H9 (cell line): ENCODE data around the gene C5orf58. TPM values are rescaled to one million over a fixed set of nuclear protein-coding genes. Genes with fewer than 3 reads are reported as not detected.

Experiments used
- DNase-seq: peaks from one replicate; pipeline ENCODE4 v3.0.0-alpha.2; 2017
- H2AFZ ChIP-seq: one replicate; pipeline ENCODE4 v1.6.1; 2013; ENCODE audit warnings: mild to moderate bottlenecking, low read length, control low read depth, moderate library complexity
- H2AK5ac ChIP-seq: 2 replicates; pipeline ENCODE4 v1.6.1; 2013; ENCODE audit warnings: low read length, control low read depth, mixed read lengths; ENCODE audit not compliant: insufficient read length
- H2BK120ac ChIP-seq: one replicate; pipeline ENCODE4 v1.6.1; 2013; ENCODE audit warnings: low read depth, mild to moderate bottlenecking, low read length, control low read depth, inconsistent platforms; ENCODE audit not compliant: poor library complexity, severe bottlenecking
- H2BK12ac ChIP-seq: 2 replicates; pipeline ENCODE4 v1.6.1; 2013; ENCODE audit warnings: low read length, control low read depth, mixed read lengths, low read depth; ENCODE audit not compliant: insufficient read length
- H2BK15ac ChIP-seq: 2 replicates; pipeline ENCODE4 v1.6.1; 2013; ENCODE audit warnings: low read depth, low read length, control low read depth
- H2BK20ac ChIP-seq: one replicate; pipeline ENCODE4 v1.6.1; 2013; ENCODE audit warnings: low read depth, mild to moderate bottlenecking, low read length, control low read depth, inconsistent platforms; ENCODE audit not compliant: poor library complexity, severe bottlenecking
- H2BK5ac ChIP-seq: 2 replicates; pipeline ENCODE4 v1.6.1; 2013; ENCODE audit warnings: low read length, control low read depth, mixed read lengths; ENCODE audit not compliant: insufficient read length
- H3K14ac ChIP-seq: 2 replicates; pipeline ENCODE4 v1.6.1; 2013; ENCODE audit warnings: low read length, control low read depth; ENCODE audit not compliant: insufficient read depth
- H3K18ac ChIP-seq: 2 replicates; pipeline ENCODE4 v1.6.1; 2013; ENCODE audit warnings: low read depth, mild to moderate bottlenecking, mixed read lengths, low read length, control low read depth; ENCODE audit not compliant: insufficient read length
- H3K23ac ChIP-seq: 2 replicates; pipeline ENCODE4 v1.6.1; 2013; ENCODE audit warnings: low read length, control low read depth, mixed read lengths, low read depth; ENCODE audit not compliant: insufficient read length
- H3K23me2 ChIP-seq: 2 replicates; pipeline ENCODE4 v1.6.1; 2013; ENCODE audit warnings: low read depth, mild to moderate bottlenecking, mixed read lengths, low read length, control low read depth; ENCODE audit not compliant: insufficient read length, poor library complexity, severe bottlenecking
- H3K27ac ChIP-seq: 2 replicates; pipeline ENCODE4 v1.5.1; 2013; ENCODE audit warnings: low read length, control low read depth, mixed read lengths, low read depth; ENCODE audit not compliant: insufficient read length
- H3K27me3 ChIP-seq: 2 replicates; pipeline ENCODE4 v1.6.1; 2013; ENCODE audit warnings: low read length, control low read depth, inconsistent platforms; ENCODE audit not compliant: insufficient read depth
- H3K4ac ChIP-seq: 2 replicates; pipeline ENCODE4 v1.6.1; 2013; ENCODE audit warnings: low read depth, mild to moderate bottlenecking, control low read depth, inconsistent platforms, low read length, moderate library complexity
- H3K4me1 ChIP-seq: 2 replicates; pipeline ENCODE4 v1.6.1; 2013; ENCODE audit warnings: low read length, control low read depth, inconsistent platforms; ENCODE audit not compliant: insufficient read depth
- H3K4me2 ChIP-seq: 2 replicates; pipeline ENCODE4 v1.6.1; 2013; ENCODE audit warnings: low read length, control low read depth, mixed read lengths; ENCODE audit not compliant: insufficient read length, insufficient read depth
- H3K56ac ChIP-seq: 2 replicates; pipeline ENCODE4 v1.6.1; 2013; ENCODE audit warnings: low read depth, mild to moderate bottlenecking, mixed read lengths, low read length, control low read depth; ENCODE audit not compliant: insufficient read length
- H3K79me1 ChIP-seq: 2 replicates; pipeline ENCODE4 v1.6.1; 2013; ENCODE audit warnings: low read depth, mild to moderate bottlenecking, moderate library complexity, low read length, control low read depth, inconsistent platforms; ENCODE audit not compliant: insufficient read depth, poor library complexity, severe bottlenecking
- H3K79me2 ChIP-seq: 2 replicates; pipeline ENCODE4 v1.6.1; 2013; ENCODE audit warnings: low read length, control low read depth, inconsistent platforms; ENCODE audit not compliant: insufficient read depth
- H3K9ac ChIP-seq: 2 replicates; pipeline ENCODE4 v1.6.1; 2013; ENCODE audit warnings: low read length, control low read depth, mixed read lengths; ENCODE audit not compliant: insufficient read length; ENCODE audit errors: extremely low read depth
- H3K9me3 ChIP-seq: one replicate; pipeline ENCODE4 v1.6.1; 2013; ENCODE audit warnings: low read depth, low read length, inconsistent platforms; ENCODE audit not compliant: control insufficient read depth
- H3T11ph ChIP-seq: one replicate; pipeline ENCODE4 v1.6.1; 2013; ENCODE audit warnings: mild to moderate bottlenecking, low read length, control low read depth, inconsistent platforms
- H4K20me1 ChIP-seq: one replicate; pipeline ENCODE4 v1.6.1; 2013; ENCODE audit not compliant: control insufficient read depth, insufficient read length, insufficient read depth
- H4K5ac ChIP-seq: 2 replicates; pipeline ENCODE4 v1.6.1; 2013; ENCODE audit warnings: low read depth, mild to moderate bottlenecking, mixed read lengths, low read length, control low read depth; ENCODE audit not compliant: insufficient read length
- H4K8ac ChIP-seq: replicated peaks from 2 replicates; pipeline ENCODE4 v1.6.1; 2013; ENCODE audit warnings: low read length, control low read depth, mixed read lengths, low read depth; ENCODE audit not compliant: insufficient read length
- H4K91ac ChIP-seq: 2 replicates; pipeline ENCODE4 v1.6.1; 2013; ENCODE audit warnings: low read depth, mild to moderate bottlenecking, moderate library complexity, mixed read lengths, low read length, control low read depth; ENCODE audit not compliant: insufficient read length
- H3K27ac Mint-ChIP-seq, 3 experiments: 2 replicates in 2 of 3; 3 replicates in 1 of 3; pipeline ENCODE4 v1.8.0; 2020 to 2021; ENCODE audit warnings: mixed read lengths in 3 of 3, mild to moderate bottlenecking in 1 of 3, moderate library complexity in 1 of 3
- H3K27me3 Mint-ChIP-seq: 2 replicates; pipeline ENCODE4 v1.8.0; 2021; ENCODE audit warnings: low read depth, mild to moderate bottlenecking, moderate library complexity, mixed read lengths
- H3K36me3 Mint-ChIP-seq, 3 experiments: 2 replicates in 2 of 3; 3 replicates in 1 of 3; pipeline ENCODE4 v1.8.0; 2020 to 2021; ENCODE audit warnings: low read depth in 3 of 3, mixed read lengths in 3 of 3; ENCODE audit not compliant: insufficient read depth in 1 of 3
- H3K4me1 Mint-ChIP-seq, 2 experiments: 2 replicates each; pipeline ENCODE4 v1.8.0; 2020; ENCODE audit warnings: mixed read lengths in 2 of 2
- H3K4me3 Mint-ChIP-seq, 2 experiments: 2 replicates in 1 of 2; 3 replicates in 1 of 2; pipeline ENCODE4 v1.8.0; 2020 to 2021; ENCODE audit warnings: mild to moderate bottlenecking in 2 of 2, mixed read lengths in 2 of 2, moderate library complexity in 1 of 2
- H3K9me3 Mint-ChIP-seq, 2 experiments: 2 replicates in 1 of 2; 3 replicates in 1 of 2; pipeline ENCODE4 v1.8.0; 2020; ENCODE audit warnings: mild to moderate bottlenecking in 2 of 2, mixed read lengths in 2 of 2, moderate library complexity in 1 of 2
- CTCF ChIP-seq: fragments of 200-600 bp; sonication (generic); conservative IDR thresholded peaks from 3 replicates; pipeline ENCODE4 v1.8.0; 2021; ENCODE audit warnings: antibody characterized with exemption, mild to moderate bottlenecking
- total RNA-seq: library from RNA; stranded (reverse); gene quantifications from 2 replicates; pipeline ENCODE4 v1.2.1, GENCODE V29; 2021

C5orf58 gene
- total RNA-seq, 1 experiment from 2014 or later, result 0.90 TPM

- H3K4me1 Mint-ChIP-seq, result peaks cover 43 to 46% of the 10 kb centered on the region in 2 experiments
- no peak for TF ChIP-seq CTCF
- no peak overlapping the region for H2BK20ac ChIP-seq
Measured at GRCh38 chr5:170223360-170223759, 9.4 kb upstream of the C5orf58 start.

More at GRCh38 chr5:170223360-170223759, 9.4 kb upstream of the C5orf58 start:
- H3K9ac ChIP-seq, result no peak overlapping the region
- H2BK5ac ChIP-seq, result no peak overlapping the region
- no peak overlapping the region for H2AFZ ChIP-seq
- no peak overlapping the region for H3T11ph ChIP-seq
- H3K36me3 Mint-ChIP-seq, result no peaks in the 10 kb centered on the region
- no peak overlapping the region for H3K4me2 ChIP-seq
- no peaks in the 10 kb centered on the region; the same call in 1 of the 2 replicates for H3K4me1 ChIP-seq
- no peak overlapping the region for H3K56ac ChIP-seq
- no peaks in the 10 kb centered on the region; a peak in 2 of 5 replicates for H3K9me3 Mint-ChIP-seq
- DNase-seq, result no peak
- no peaks in the 10 kb centered on the region for H3K79me1 ChIP-seq
- no peak overlapping the region for H3K23ac ChIP-seq
- H2AK5ac ChIP-seq, result no peak overlapping the region
- no peak overlapping the region for H3K18ac ChIP-seq
- no peaks in the 10 kb centered on the region for H3K79me2 ChIP-seq
- H3K9me3 ChIP-seq, result no peaks in the 10 kb centered on the region
- H3K27ac Mint-ChIP-seq, result no peak overlapping the region
- no peak overlapping the region for H2BK120ac ChIP-seq
- H3K27ac ChIP-seq, result no peak overlapping the region
- no peak overlapping the region for H4K5ac ChIP-seq
- H3K23me2 ChIP-seq, result no peaks in the 10 kb centered on the region
- H4K91ac ChIP-seq, result no peak overlapping the region
- H3K27me3 ChIP-seq, result 0 out of 2 replicates have a peak, but pooled peaks cover 2% of the 10 kb centered on the region
- H4K8ac ChIP-seq, result no peak overlapping the region
- H3K27me3 Mint-ChIP-seq, result peaks cover 3% of the 10 kb centered on the region; the same call in 1 of the 2 replicates
- no peak overlapping the region for H3K4me3 Mint-ChIP-seq
- H2BK15ac ChIP-seq, result no peak overlapping the region
- no peak overlapping the region for H2BK12ac ChIP-seq
- no peak overlapping the region for H3K14ac ChIP-seq
- no peak overlapping the region for H3K4ac ChIP-seq
- H4K20me1 ChIP-seq, result no peaks in the 10 kb centered on the region
